ENCODE measurements around the gene KCNK10.

- TF ChIP-seq CTCF (IDR thresholded peaks at IDR 0.05): no peak
- no peak for TF ChIP-seq POLR2A (IDR thresholded peaks at IDR 0.05)
Measured at GRCh38 chr14:88310449-88310848, 12.6 kb downstream of the KCNK10 start.
